Gastroesophageal sphincter (tissue), 4 donors: ENCODE results near the gene SLITRK6. TPM values are rescaled to one million over a fixed set of nuclear protein-coding genes. Genes with fewer than 3 reads are reported as not detected.

Source experiments
- ATAC-seq: fragments of 150-250 bp; one replicate; pipeline ENCODE4 v1.9.1; 2016; ENCODE audit warnings: mild to moderate bottlenecking, moderate library complexity
- H3K27ac ChIP-seq, 4 donors: fragments of 200-600 bp; sonication (generic) in 3 of 4; 1 replicate in 3 of 4; 2 replicates in 1 of 4; pipeline ENCODE4 v1.5.1; 2016 to 2019
- H3K27me3 ChIP-seq: fragments of 200-600 bp; sonication (generic); one replicate; pipeline ENCODE4 v1.5.1; 2019
- H3K36me3 ChIP-seq, 2 donors: fragments of 200-600 bp; sonication (generic); one replicate each; pipeline ENCODE4 v1.5.1; 2019; ENCODE audit warnings: control low read depth in 1 of 2
- H3K4me1 ChIP-seq, 3 donors: fragments of 200-600 bp; sonication (generic); 1 replicate in 2 of 3; 2 replicates in 1 of 3; pipeline ENCODE4 v1.5.1; 2016 to 2019; ENCODE audit warnings: control low read depth in 2 of 3
- H3K4me3 ChIP-seq, 2 donors: fragments of 200-600 bp; sonication (generic); one replicate each; pipeline ENCODE4 v1.5.1; 2019; ENCODE audit warnings: mild to moderate bottlenecking in 1 of 2, moderate library complexity in 1 of 2
- H3K9me3 ChIP-seq, 3 donors: fragments of 200-600 bp; sonication (generic); one replicate each; pipeline ENCODE4 v1.5.1; 2017 to 2019; ENCODE audit warnings: control low read depth in 2 of 3
- EP300 ChIP-seq: sonication (generic); formaldehyde crosslinking; IDR thresholded peaks from one replicate; pipeline ENCODE4 v1.6.1; 2017; ENCODE audit warnings: antibody characterized with exemption, mild to moderate bottlenecking
- POLR2A ChIP-seq, 2 donors: fragments of 450-650 bp; IDR thresholded peaks; one replicate each; pipeline ENCODE4 v1.6.1; 2017; ENCODE audit warnings: antibody characterized with exemption in 2 of 2, mild to moderate bottlenecking in 2 of 2, moderate library complexity in 1 of 2
- POLR2AphosphoS5 ChIP-seq: sonication (generic); formaldehyde crosslinking; IDR thresholded peaks from one replicate; pipeline ENCODE4 v1.6.1; 2017; ENCODE audit warnings: antibody characterized with exemption
- WGBS, 2 donors: methylation state at CpG; one replicate each; pipeline ENCODE4 v1.1.5; 2018; ENCODE audit warnings: low coverage in 1 of 2; 5-methylcytosine and 5-hydroxymethylcytosine counted together
- total RNA-seq, 4 donors: library from RNA; depleted of rRNA; stranded (reverse); fragments of >200 nt; gene quantifications; one replicate each; pipeline ENCODE4 v1.1.0, GENCODE V29; 2016
- TF ChIP-seq, protein P1 (sequence below), 4 experiments: fragments of 200-600 bp in 2 of 4; fragments of 450-650 bp in 2 of 4; sonication (generic) in 1 of 4; IDR thresholded peaks; one replicate each; pipeline ENCODE4 v1.5.1; 2017 to 2019; ENCODE audit warnings: antibody characterized with exemption in 4 of 4, mild to moderate bottlenecking in 2 of 4, moderate library complexity in 2 of 4

Gene SLITRK6
- total RNA-seq, 4 donors from 2014 or later: 2.4 to 17.0 (median 6.2) TPM

GRCh38 chr13:85812282-85812681 is 13.1 kb upstream of the SLITRK6 start:
- H3K9me3 ChIP-seq: no peaks in the 10 kb centered on the region
- H3K4me3 ChIP-seq: no peak overlapping the region
- H3K27me3 ChIP-seq: no peaks in the 10 kb centered on the region
- TF ChIP-seq POLR2AphosphoS5: no peak
- TF ChIP-seq, protein P1, sequence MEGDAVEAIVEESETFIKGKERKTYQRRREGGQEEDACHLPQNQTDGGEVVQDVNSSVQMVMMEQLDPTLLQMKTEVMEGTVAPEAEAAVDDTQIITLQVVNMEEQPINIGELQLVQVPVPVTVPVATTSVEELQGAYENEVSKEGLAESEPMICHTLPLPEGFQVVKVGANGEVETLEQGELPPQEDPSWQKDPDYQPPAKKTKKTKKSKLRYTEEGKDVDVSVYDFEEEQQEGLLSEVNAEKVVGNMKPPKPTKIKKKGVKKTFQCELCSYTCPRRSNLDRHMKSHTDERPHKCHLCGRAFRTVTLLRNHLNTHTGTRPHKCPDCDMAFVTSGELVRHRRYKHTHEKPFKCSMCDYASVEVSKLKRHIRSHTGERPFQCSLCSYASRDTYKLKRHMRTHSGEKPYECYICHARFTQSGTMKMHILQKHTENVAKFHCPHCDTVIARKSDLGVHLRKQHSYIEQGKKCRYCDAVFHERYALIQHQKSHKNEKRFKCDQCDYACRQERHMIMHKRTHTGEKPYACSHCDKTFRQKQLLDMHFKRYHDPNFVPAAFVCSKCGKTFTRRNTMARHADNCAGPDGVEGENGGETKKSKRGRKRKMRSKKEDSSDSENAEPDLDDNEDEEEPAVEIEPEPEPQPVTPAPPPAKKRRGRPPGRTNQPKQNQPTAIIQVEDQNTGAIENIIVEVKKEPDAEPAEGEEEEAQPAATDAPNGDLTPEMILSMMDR (IDR thresholded peaks at IDR 0.05): no peak
- TF ChIP-seq POLR2A (IDR thresholded peaks at IDR 0.05): no peak
- TF ChIP-seq EP300: no peak
- no peaks in the 10 kb centered on the region for H3K4me1 ChIP-seq
- no peaks in the 10 kb centered on the region for H3K36me3 ChIP-seq
- WGBS, 2 donors: 92 to 100% methylated on average over 1 of the region's 1 CpG
- ATAC-seq: no peak
- no peak overlapping the region for H3K27ac ChIP-seq

GRCh38 chr13:85808811-85809210 is 9.6 kb upstream of the SLITRK6 start:
- 60 to 71% methylated on average over 1 of the region's 1 CpG for WGBS, 2 donors
- no peaks in the 10 kb centered on the region for H3K36me3 ChIP-seq
- no peak for ATAC-seq

GRCh38 chr13:85806553-85807175 is 7.4 kb upstream of the SLITRK6 start:
- Histone ChIP-seq H3K36me3 (no peaks in the 10 kb centered on the region), H3K4me1 (no peaks in the 10 kb centered on the region), H3K27ac (no peak overlapping the region), H3K27me3 (no peaks in the 10 kb centered on the region), H3K9me3 (no peaks in the 10 kb centered on the region), H3K4me3 (no peak overlapping the region)
- TF ChIP-seq POLR2AphosphoS5 (no peak), EP300 (no peak)
- TF ChIP-seq, protein P1 (IDR thresholded peaks at IDR 0.05): peak; percentile 54 to 68 (median 66)
- peak; percentile 39 for ATAC-seq
- WGBS, 2 donors: 8 to 10% methylated on average over 3 of the region's 3 CpGs

More at GRCh38 chr13:85808811-85809210, 9.6 kb upstream of the SLITRK6 start:
- H3K4me1 ChIP-seq: no peaks in the 10 kb centered on the region
- no peak overlapping the region for H3K27ac ChIP-seq
- H3K27me3 ChIP-seq: no peaks in the 10 kb centered on the region
- no peaks in the 10 kb centered on the region for H3K9me3 ChIP-seq
- H3K4me3 ChIP-seq: no peak overlapping the region
- TF ChIP-seq POLR2AphosphoS5: no peak
- no peak for TF ChIP-seq EP300
- TF ChIP-seq, protein P1 (IDR thresholded peaks at IDR 0.05): no peak
- no peak for TF ChIP-seq POLR2A (IDR thresholded peaks at IDR 0.05)

DNA sequence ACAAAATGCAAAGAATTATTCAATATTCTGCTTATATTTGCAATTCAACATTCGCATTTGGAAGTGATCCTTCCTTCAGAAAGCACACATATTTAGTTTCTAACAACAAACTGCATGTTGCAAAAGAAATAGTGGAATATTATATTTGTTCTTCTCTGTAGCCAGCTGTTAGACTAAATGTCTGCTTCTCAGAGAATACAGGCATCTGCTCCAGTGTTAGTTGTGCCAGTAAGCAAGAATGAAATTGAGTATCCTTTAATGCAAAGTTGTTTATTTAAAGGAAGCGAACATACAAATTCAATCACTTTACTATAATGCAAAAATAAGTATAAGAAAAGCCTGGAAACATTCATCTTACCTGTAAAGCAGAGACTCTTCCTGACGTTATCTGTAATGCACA is 663 bp downstream of the SLITRK6 start:
- peak overlapping the region; percentile 39 to 45 for H3K4me3 ChIP-seq
- H3K27me3 ChIP-seq: no peaks in the 10 kb centered on the region
- peaks cover 0 to 5% (median 0%) of the 10 kb centered on the region in 3 donors for H3K4me1 ChIP-seq
- 21 to 32% methylated on average over 3 of the region's 3 CpGs for WGBS, 2 donors
- H3K9me3 ChIP-seq: no peaks in the 10 kb centered on the region
- TF ChIP-seq, protein P1 (IDR thresholded peaks at IDR 0.05): no peak
- no peak for TF ChIP-seq POLR2AphosphoS5
- TF ChIP-seq EP300: no peak
- ATAC-seq: no peak
- H3K27ac ChIP-seq: no peak overlapping the region
- H3K36me3 ChIP-seq: no peaks in the 10 kb centered on the region

DNA sequence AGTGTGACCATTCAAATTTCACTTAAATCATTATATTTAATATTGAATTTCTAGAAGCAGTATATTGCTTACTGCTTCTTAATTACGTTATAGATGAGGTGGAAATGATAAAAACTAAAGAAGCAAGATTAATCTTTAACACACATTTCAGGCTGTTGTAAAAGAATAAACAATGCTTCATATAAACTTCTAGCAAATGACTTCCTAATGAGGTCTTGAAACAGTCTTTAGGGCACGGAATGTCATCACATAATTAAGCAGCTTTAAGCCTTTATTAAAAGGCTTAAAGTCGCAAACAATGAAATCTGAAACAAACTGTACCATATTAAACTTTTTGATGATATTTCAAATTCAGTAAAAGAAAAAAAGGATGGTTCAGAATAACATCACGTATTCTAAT is 1.9 kb downstream of the SLITRK6 start:
- no peaks in the 10 kb centered on the region for H3K27me3 ChIP-seq
- H3K4me1 ChIP-seq: peaks cover 0 to 5% (median 0%) of the 10 kb centered on the region in 3 donors
- H3K27ac ChIP-seq: no peak overlapping the region
- WGBS, 2 donors: 16 to 33% methylated on average over 4 of the region's 4 CpGs
- H3K4me3 ChIP-seq: peak overlapping the region; percentile 39 to 45
- H3K9me3 ChIP-seq: no peaks in the 10 kb centered on the region
- no peak for ATAC-seq
- no peaks in the 10 kb centered on the region for H3K36me3 ChIP-seq
- TF ChIP-seq EP300: no peak
- TF ChIP-seq POLR2A (IDR thresholded peaks at IDR 0.05): no peak
- TF ChIP-seq POLR2AphosphoS5: no peak
- TF ChIP-seq, protein P1 (IDR thresholded peaks at IDR 0.05): no peak
